H9 (cell line): ENCODE results near the gene FMN1. TPM values are rescaled to one million over a fixed set of nuclear protein-coding genes. Genes with fewer than 3 reads are reported as not detected.

ENCODE experiments used
- DNase-seq: peaks from one replicate; pipeline ENCODE4 v3.0.0-alpha.2; 2017
- H2AFZ ChIP-seq: one replicate; pipeline ENCODE4 v1.6.1; 2013; ENCODE audit warnings: mild to moderate bottlenecking, low read length, control low read depth, moderate library complexity
- H2AK5ac ChIP-seq: 2 replicates; pipeline ENCODE4 v1.6.1; 2013; ENCODE audit warnings: low read length, control low read depth, mixed read lengths; ENCODE audit not compliant: insufficient read length
- H2BK120ac ChIP-seq: one replicate; pipeline ENCODE4 v1.6.1; 2013; ENCODE audit warnings: low read depth, mild to moderate bottlenecking, low read length, control low read depth, inconsistent platforms; ENCODE audit not compliant: poor library complexity, severe bottlenecking
- H2BK12ac ChIP-seq: 2 replicates; pipeline ENCODE4 v1.6.1; 2013; ENCODE audit warnings: low read length, control low read depth, mixed read lengths, low read depth; ENCODE audit not compliant: insufficient read length
- H2BK15ac ChIP-seq: 2 replicates; pipeline ENCODE4 v1.6.1; 2013; ENCODE audit warnings: low read depth, low read length, control low read depth
- H2BK20ac ChIP-seq: one replicate; pipeline ENCODE4 v1.6.1; 2013; ENCODE audit warnings: low read depth, mild to moderate bottlenecking, low read length, control low read depth, inconsistent platforms; ENCODE audit not compliant: poor library complexity, severe bottlenecking
- H2BK5ac ChIP-seq: 2 replicates; pipeline ENCODE4 v1.6.1; 2013; ENCODE audit warnings: low read length, control low read depth, mixed read lengths; ENCODE audit not compliant: insufficient read length
- H3K14ac ChIP-seq: 2 replicates; pipeline ENCODE4 v1.6.1; 2013; ENCODE audit warnings: low read length, control low read depth; ENCODE audit not compliant: insufficient read depth
- H3K18ac ChIP-seq: 2 replicates; pipeline ENCODE4 v1.6.1; 2013; ENCODE audit warnings: low read depth, mild to moderate bottlenecking, mixed read lengths, low read length, control low read depth; ENCODE audit not compliant: insufficient read length
- H3K23ac ChIP-seq: 2 replicates; pipeline ENCODE4 v1.6.1; 2013; ENCODE audit warnings: low read length, control low read depth, mixed read lengths, low read depth; ENCODE audit not compliant: insufficient read length
- H3K23me2 ChIP-seq: 2 replicates; pipeline ENCODE4 v1.6.1; 2013; ENCODE audit warnings: low read depth, mild to moderate bottlenecking, mixed read lengths, low read length, control low read depth; ENCODE audit not compliant: insufficient read length, poor library complexity, severe bottlenecking
- H3K27ac ChIP-seq: 2 replicates; pipeline ENCODE4 v1.5.1; 2013; ENCODE audit warnings: low read length, control low read depth, mixed read lengths, low read depth; ENCODE audit not compliant: insufficient read length
- H3K27me3 ChIP-seq: 2 replicates; pipeline ENCODE4 v1.6.1; 2013; ENCODE audit warnings: low read length, control low read depth, inconsistent platforms; ENCODE audit not compliant: insufficient read depth
- H3K4ac ChIP-seq: 2 replicates; pipeline ENCODE4 v1.6.1; 2013; ENCODE audit warnings: low read depth, mild to moderate bottlenecking, control low read depth, inconsistent platforms, low read length, moderate library complexity
- H3K4me1 ChIP-seq: 2 replicates; pipeline ENCODE4 v1.6.1; 2013; ENCODE audit warnings: low read length, control low read depth, inconsistent platforms; ENCODE audit not compliant: insufficient read depth
- H3K4me2 ChIP-seq: 2 replicates; pipeline ENCODE4 v1.6.1; 2013; ENCODE audit warnings: low read length, control low read depth, mixed read lengths; ENCODE audit not compliant: insufficient read length, insufficient read depth
- H3K56ac ChIP-seq: 2 replicates; pipeline ENCODE4 v1.6.1; 2013; ENCODE audit warnings: low read depth, mild to moderate bottlenecking, mixed read lengths, low read length, control low read depth; ENCODE audit not compliant: insufficient read length
- H3K79me1 ChIP-seq: 2 replicates; pipeline ENCODE4 v1.6.1; 2013; ENCODE audit warnings: low read depth, mild to moderate bottlenecking, moderate library complexity, low read length, control low read depth, inconsistent platforms; ENCODE audit not compliant: insufficient read depth, poor library complexity, severe bottlenecking
- H3K79me2 ChIP-seq: 2 replicates; pipeline ENCODE4 v1.6.1; 2013; ENCODE audit warnings: low read length, control low read depth, inconsistent platforms; ENCODE audit not compliant: insufficient read depth
- H3K9ac ChIP-seq: 2 replicates; pipeline ENCODE4 v1.6.1; 2013; ENCODE audit warnings: low read length, control low read depth, mixed read lengths; ENCODE audit not compliant: insufficient read length; ENCODE audit errors: extremely low read depth
- H3K9me3 ChIP-seq: one replicate; pipeline ENCODE4 v1.6.1; 2013; ENCODE audit warnings: low read depth, low read length, inconsistent platforms; ENCODE audit not compliant: control insufficient read depth
- H3T11ph ChIP-seq: one replicate; pipeline ENCODE4 v1.6.1; 2013; ENCODE audit warnings: mild to moderate bottlenecking, low read length, control low read depth, inconsistent platforms
- H4K20me1 ChIP-seq: one replicate; pipeline ENCODE4 v1.6.1; 2013; ENCODE audit not compliant: control insufficient read depth, insufficient read length, insufficient read depth
- H4K5ac ChIP-seq: 2 replicates; pipeline ENCODE4 v1.6.1; 2013; ENCODE audit warnings: low read depth, mild to moderate bottlenecking, mixed read lengths, low read length, control low read depth; ENCODE audit not compliant: insufficient read length
- H4K8ac ChIP-seq: replicated peaks from 2 replicates; pipeline ENCODE4 v1.6.1; 2013; ENCODE audit warnings: low read length, control low read depth, mixed read lengths, low read depth; ENCODE audit not compliant: insufficient read length
- H4K91ac ChIP-seq: 2 replicates; pipeline ENCODE4 v1.6.1; 2013; ENCODE audit warnings: low read depth, mild to moderate bottlenecking, moderate library complexity, mixed read lengths, low read length, control low read depth; ENCODE audit not compliant: insufficient read length
- H3K27ac Mint-ChIP-seq, 3 experiments: 2 replicates in 2 of 3; 3 replicates in 1 of 3; pipeline ENCODE4 v1.8.0; 2020 to 2021; ENCODE audit warnings: mixed read lengths in 3 of 3, mild to moderate bottlenecking in 1 of 3, moderate library complexity in 1 of 3
- H3K27me3 Mint-ChIP-seq: 2 replicates; pipeline ENCODE4 v1.8.0; 2021; ENCODE audit warnings: low read depth, mild to moderate bottlenecking, moderate library complexity, mixed read lengths
- H3K36me3 Mint-ChIP-seq, 3 experiments: 2 replicates in 2 of 3; 3 replicates in 1 of 3; pipeline ENCODE4 v1.8.0; 2020 to 2021; ENCODE audit warnings: low read depth in 3 of 3, mixed read lengths in 3 of 3; ENCODE audit not compliant: insufficient read depth in 1 of 3
- H3K4me1 Mint-ChIP-seq, 2 experiments: 2 replicates each; pipeline ENCODE4 v1.8.0; 2020; ENCODE audit warnings: mixed read lengths in 2 of 2
- H3K4me3 Mint-ChIP-seq, 2 experiments: 2 replicates in 1 of 2; 3 replicates in 1 of 2; pipeline ENCODE4 v1.8.0; 2020 to 2021; ENCODE audit warnings: mild to moderate bottlenecking in 2 of 2, mixed read lengths in 2 of 2, moderate library complexity in 1 of 2
- H3K9me3 Mint-ChIP-seq, 2 experiments: 2 replicates in 1 of 2; 3 replicates in 1 of 2; pipeline ENCODE4 v1.8.0; 2020; ENCODE audit warnings: mild to moderate bottlenecking in 2 of 2, mixed read lengths in 2 of 2, moderate library complexity in 1 of 2
- WGBS: extraction: QIAGEN DNeasy Blood & Tissue Kit; methylation state at CpG from one replicate; pipeline ENCODE4 v1.1.7; 2013; ENCODE audit warnings: missing lambda C conversion rate, low lambda C conversion rate, mixed read lengths; ENCODE audit not compliant: insufficient read length; ENCODE audit errors: extremely low coverage; 5-methylcytosine and 5-hydroxymethylcytosine counted together
- total RNA-seq: library from RNA; stranded (reverse); gene quantifications from 2 replicates; pipeline ENCODE4 v1.2.1, GENCODE V29; 2021
- TF ChIP-seq, protein P1 (sequence below): fragments of 200-600 bp; sonication (generic); conservative IDR thresholded peaks from 3 replicates; pipeline ENCODE4 v1.8.0; 2021; ENCODE audit warnings: antibody characterized with exemption, mild to moderate bottlenecking

FMN1 gene
- total RNA-seq, 1 experiment from 2014 or later = 1.9 TPM

DNA sequence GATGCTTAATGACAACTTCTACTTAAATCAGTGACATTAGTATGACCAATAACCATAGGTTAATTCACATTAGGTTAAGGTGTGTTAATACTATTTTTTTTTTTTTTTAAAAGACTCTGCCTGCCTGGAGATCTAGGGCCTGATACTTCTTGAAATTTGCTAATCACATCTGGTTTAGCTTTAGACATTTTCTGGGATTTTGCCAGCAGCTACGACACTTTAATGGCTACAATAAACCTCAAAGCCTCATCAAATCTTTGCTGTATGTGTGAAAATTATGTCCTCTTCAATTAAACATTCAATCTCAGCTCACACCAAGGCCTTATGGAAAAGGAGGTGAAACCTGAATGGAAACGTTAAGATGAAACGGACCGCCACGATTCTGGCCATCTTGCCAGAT is 308.8 kb downstream of the FMN1 start:
- Histone ChIP-seq H3K4me2 (no peak overlapping the region), H3K23ac (no peak overlapping the region), H3K18ac (no peak overlapping the region), H3K14ac (no peak overlapping the region), H4K8ac (no peak overlapping the region), H2AK5ac (no peak overlapping the region), H3K27me3 (no peaks in the 10 kb centered on the region), H3K27ac (no peak overlapping the region), H4K5ac (no peak overlapping the region), H2BK15ac (no peak overlapping the region), H2BK5ac (no peak overlapping the region), H3T11ph (no peak overlapping the region), H3K4ac (no peak overlapping the region), H3K79me1 (no peaks in the 10 kb centered on the region), H2BK12ac (no peak overlapping the region), H3K4me1 (no peaks in the 10 kb centered on the region; the same call in 1 of the 2 replicates), H3K9ac (no peak overlapping the region), H3K23me2 (no peaks in the 10 kb centered on the region), H3K56ac (no peak overlapping the region), H3K9me3 (no peaks in the 10 kb centered on the region), H2BK20ac (no peak overlapping the region), H2AFZ (no peak overlapping the region), H4K91ac (no peak overlapping the region), H3K79me2 (no peaks in the 10 kb centered on the region), H4K20me1 (no peaks in the 10 kb centered on the region), H2BK120ac (no peak overlapping the region)
- no CpG with 5 or more reads among the region's 5 CpGs for WGBS
- H3K4me3 Mint-ChIP-seq = no peak overlapping the region
- no peaks in the 10 kb centered on the region for H3K36me3 Mint-ChIP-seq
- no peak for DNase-seq
- H3K27ac Mint-ChIP-seq = no peak overlapping the region
- peaks cover 13 to 17% of the 10 kb centered on the region in 2 experiments for H3K4me1 Mint-ChIP-seq
- H3K9me3 Mint-ChIP-seq = no peaks in the 10 kb centered on the region
- H3K27me3 Mint-ChIP-seq = peaks cover 1% of the 10 kb centered on the region; the same call in 1 of the 2 replicates
- TF ChIP-seq, protein P1, sequence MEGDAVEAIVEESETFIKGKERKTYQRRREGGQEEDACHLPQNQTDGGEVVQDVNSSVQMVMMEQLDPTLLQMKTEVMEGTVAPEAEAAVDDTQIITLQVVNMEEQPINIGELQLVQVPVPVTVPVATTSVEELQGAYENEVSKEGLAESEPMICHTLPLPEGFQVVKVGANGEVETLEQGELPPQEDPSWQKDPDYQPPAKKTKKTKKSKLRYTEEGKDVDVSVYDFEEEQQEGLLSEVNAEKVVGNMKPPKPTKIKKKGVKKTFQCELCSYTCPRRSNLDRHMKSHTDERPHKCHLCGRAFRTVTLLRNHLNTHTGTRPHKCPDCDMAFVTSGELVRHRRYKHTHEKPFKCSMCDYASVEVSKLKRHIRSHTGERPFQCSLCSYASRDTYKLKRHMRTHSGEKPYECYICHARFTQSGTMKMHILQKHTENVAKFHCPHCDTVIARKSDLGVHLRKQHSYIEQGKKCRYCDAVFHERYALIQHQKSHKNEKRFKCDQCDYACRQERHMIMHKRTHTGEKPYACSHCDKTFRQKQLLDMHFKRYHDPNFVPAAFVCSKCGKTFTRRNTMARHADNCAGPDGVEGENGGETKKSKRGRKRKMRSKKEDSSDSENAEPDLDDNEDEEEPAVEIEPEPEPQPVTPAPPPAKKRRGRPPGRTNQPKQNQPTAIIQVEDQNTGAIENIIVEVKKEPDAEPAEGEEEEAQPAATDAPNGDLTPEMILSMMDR = no peak
